ENCODE data around the gene SORCS2. TPM values are rescaled to one million over a fixed set of nuclear protein-coding genes. Genes with fewer than 3 reads are reported as not detected.

SORCS2 gene
- total RNA-seq, 1 donor from 2014 or later, result 7.1 TPM

DNA sequence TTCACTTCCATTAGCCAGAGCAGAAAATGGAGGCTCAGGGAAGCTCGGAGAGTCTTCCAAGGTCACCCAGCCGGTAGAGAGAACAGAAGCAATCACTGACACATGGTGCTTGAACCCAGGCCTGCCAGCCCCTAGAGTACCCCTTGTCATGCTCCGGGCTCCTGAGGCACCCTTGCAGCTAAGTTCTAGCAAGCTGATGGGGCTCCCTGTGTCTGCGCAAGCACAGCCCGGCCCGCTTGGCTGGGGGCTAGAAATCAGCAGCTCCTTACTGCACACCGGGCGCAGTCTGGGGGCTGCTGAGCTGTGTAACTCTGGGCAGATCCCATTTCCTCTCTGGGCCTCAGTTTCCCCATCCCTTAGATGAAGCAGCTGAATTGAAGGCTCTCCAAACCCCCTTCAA lies 344.5 kb downstream of the SORCS2 start:
- DNase-seq (ENCODE audit: low spot score in 2 of 2, unreplicated experiment in 2 of 2), result no peak
- no peak overlapping the region for H3K4me3 Mint-ChIP-seq

DNA sequence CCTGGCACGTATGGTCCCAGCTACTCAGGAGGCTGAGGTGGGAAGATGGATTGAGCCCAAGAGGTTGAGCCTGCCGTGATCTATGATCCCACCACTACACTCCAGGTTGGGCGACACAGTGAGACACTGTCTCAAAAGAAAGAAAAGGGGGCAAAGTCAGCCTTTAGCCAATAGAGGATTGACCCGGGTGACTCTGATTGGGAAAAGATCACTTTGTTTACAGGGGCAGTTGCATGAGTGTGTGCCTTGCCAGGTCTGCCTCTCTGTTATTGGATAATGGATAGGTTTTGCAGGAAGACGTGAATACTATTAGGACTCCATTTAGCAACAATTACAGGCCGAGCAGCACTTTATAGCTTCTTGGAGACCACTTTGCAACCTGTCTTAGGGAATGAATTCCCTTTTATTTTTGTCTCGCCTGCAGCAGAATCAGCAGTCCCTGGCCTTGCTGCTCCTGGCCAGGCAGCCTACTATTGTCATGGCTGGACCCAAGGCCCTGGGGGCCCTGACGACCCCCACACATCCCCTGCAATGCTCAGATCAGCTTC lies 345.6 kb downstream of the SORCS2 start:
- DNase-seq (ENCODE audit: low spot score in 2 of 2, unreplicated experiment in 2 of 2), result no peak
- peaks cover 2% of the 10 kb centered on the region for H3K27me3 Mint-ChIP-seq (ENCODE audit: low read depth)

More for the DNA sequence above, 344.5 kb downstream of the SORCS2 start:
- H3K27ac Mint-ChIP-seq, result no peak overlapping the region
- H3K27me3 Mint-ChIP-seq (ENCODE audit: low read depth), result no peaks in the 10 kb centered on the region
- no peaks in the 10 kb centered on the region for H3K9me3 Mint-ChIP-seq
- TF ChIP-seq CTCF (IDR thresholded peaks at IDR 0.05; ENCODE audit: unreplicated experiment), result no peak
- no peaks in the 10 kb centered on the region for H3K36me3 Mint-ChIP-seq
- peaks cover 15% of the 10 kb centered on the region for H3K4me1 Mint-ChIP-seq

DNA sequence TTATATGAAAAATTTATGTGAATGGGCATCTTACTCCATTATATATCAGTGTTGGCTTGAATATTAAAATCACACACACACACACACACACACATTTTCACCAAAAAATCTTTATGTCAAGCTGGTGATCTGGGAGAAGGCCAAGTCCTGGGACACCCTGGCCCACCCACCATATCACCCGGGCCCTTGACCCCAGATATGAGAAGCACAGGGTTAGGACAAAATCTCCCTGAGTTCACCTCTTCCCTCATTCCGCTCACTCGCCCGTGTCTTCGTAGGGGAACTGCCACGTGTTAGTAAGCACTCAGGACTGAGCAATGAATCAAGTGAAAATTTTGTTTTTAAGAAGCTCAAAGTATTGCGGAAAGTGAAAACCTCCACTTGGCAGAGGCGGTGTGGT lies 346.2 kb downstream of the SORCS2 start:
- Mint-ChIP-seq H3K36me3 (no peaks in the 10 kb centered on the region), H3K4me1 (no peaks in the 10 kb centered on the region), H3K4me3 (no peak overlapping the region), H3K27me3 (ENCODE audit: low read depth) (peaks cover 2% of the 10 kb centered on the region), H3K27ac (no peak overlapping the region), H3K9me3 (no peaks in the 10 kb centered on the region)
- no peak for DNase-seq (ENCODE audit: low spot score in 2 of 2, unreplicated experiment in 2 of 2)
- TF ChIP-seq CTCF (IDR thresholded peaks at IDR 0.05; ENCODE audit: unreplicated experiment), result no peak

More for the DNA sequence above, 345.6 kb downstream of the SORCS2 start:
- TF ChIP-seq CTCF (IDR thresholded peaks at IDR 0.05; ENCODE audit: unreplicated experiment), result no peak
- no peaks in the 10 kb centered on the region for H3K36me3 Mint-ChIP-seq
- no peaks in the 10 kb centered on the region for H3K9me3 Mint-ChIP-seq
- peaks cover 4% of the 10 kb centered on the region for H3K4me1 Mint-ChIP-seq
- H3K27ac Mint-ChIP-seq, result no peak overlapping the region
- H3K4me3 Mint-ChIP-seq, result no peak overlapping the region

GRCh38 chr4:7539186-7539585 lies 346.8 kb downstream of the SORCS2 start:
- H3K27me3 Mint-ChIP-seq (ENCODE audit: low read depth), result peaks cover 2% of the 10 kb centered on the region
- no peak overlapping the region for H3K4me3 Mint-ChIP-seq
- no peak overlapping the region for H3K27ac Mint-ChIP-seq
- no peaks in the 10 kb centered on the region for H3K4me1 Mint-ChIP-seq
- no peak for DNase-seq (ENCODE audit: low spot score in 2 of 2, unreplicated experiment in 2 of 2)
- no peaks in the 10 kb centered on the region for H3K9me3 Mint-ChIP-seq
- TF ChIP-seq CTCF (IDR thresholded peaks at IDR 0.05; ENCODE audit: unreplicated experiment), result no peak
- H3K36me3 Mint-ChIP-seq, result no peaks in the 10 kb centered on the region

DNA sequence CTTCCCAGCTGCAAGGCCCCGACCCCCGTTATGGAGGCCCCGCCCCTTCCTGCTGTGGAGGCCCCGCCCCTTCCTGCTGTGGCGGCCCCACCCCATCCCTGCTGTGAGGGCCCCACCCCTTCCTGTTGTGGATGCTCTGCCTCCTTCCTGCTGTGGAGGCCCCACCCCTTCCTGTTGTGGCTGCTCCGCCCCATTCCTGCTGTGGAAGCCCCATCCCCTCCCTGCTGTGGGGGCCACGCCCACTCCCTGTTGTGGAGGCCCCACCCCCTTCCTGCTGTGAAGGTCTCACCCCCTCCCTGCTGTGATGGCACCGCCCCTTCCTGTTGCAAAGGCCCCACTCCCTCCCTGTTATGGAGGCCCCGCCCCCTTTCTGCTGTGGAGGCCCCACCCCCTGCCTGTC lies 347.3 kb downstream of the SORCS2 start:
- H3K36me3 Mint-ChIP-seq, result no peaks in the 10 kb centered on the region
- no peak for DNase-seq (ENCODE audit: low spot score in 2 of 2, unreplicated experiment in 2 of 2)
- TF ChIP-seq CTCF (IDR thresholded peaks at IDR 0.05; ENCODE audit: unreplicated experiment), result no peak
- no peaks in the 10 kb centered on the region for H3K4me1 Mint-ChIP-seq
- H3K4me3 Mint-ChIP-seq, result no peak overlapping the region
- no peaks in the 10 kb centered on the region for H3K9me3 Mint-ChIP-seq
- H3K27ac Mint-ChIP-seq, result no peak overlapping the region
- peaks cover 2% of the 10 kb centered on the region for H3K27me3 Mint-ChIP-seq (ENCODE audit: low read depth)

DNA sequence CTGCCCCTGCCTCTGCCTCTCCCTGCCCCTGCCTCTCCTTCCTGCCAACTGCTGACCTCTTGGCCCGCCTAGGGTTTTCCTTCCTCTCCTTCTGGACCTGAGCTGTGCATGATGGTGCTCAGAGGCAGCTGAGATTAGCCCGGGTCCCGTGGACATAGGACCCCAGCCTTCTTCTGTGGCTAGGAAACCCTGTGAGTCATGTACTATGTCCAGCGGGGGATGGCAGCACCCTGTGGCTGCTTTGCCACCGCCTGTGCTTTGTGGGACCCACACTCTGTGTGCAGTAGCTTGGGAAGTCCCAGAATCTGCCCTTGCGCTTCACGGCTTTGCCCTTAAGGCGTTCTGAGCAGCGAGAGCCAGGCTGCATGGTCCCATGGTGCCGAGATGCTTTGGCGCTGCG lies 347.9 kb downstream of the SORCS2 start:
- Mint-ChIP-seq H3K36me3 (no peaks in the 10 kb centered on the region), H3K27ac (no peak overlapping the region), H3K4me3 (no peak overlapping the region), H3K9me3 (no peaks in the 10 kb centered on the region), H3K27me3 (ENCODE audit: low read depth) (peaks cover 2% of the 10 kb centered on the region), H3K4me1 (no peaks in the 10 kb centered on the region)
- no peak for DNase-seq (ENCODE audit: low spot score in 2 of 2, unreplicated experiment in 2 of 2)
- no peak for TF ChIP-seq CTCF (IDR thresholded peaks at IDR 0.05; ENCODE audit: unreplicated experiment)

All from mesothelial cell of epicardium (in vitro differentiated cells).